ENCODE measurements around the gene PAOX. TPM values are rescaled to one million over a fixed set of nuclear protein-coding genes. Genes with fewer than 3 reads are reported as not detected.
"Not testable (repeated sequence)": the region's sequence is repeated elsewhere in the genome, so short reads cannot be mapped to it uniquely, and the experiment has no call there.

The PAOX gene
- total RNA-seq, 2 experiments from 2014 or later, result 8.8 to 9.6 TPM

- ChIA-PET POLR2A (no interaction called here), CTCF (interaction anchor here (1.9 kb wide), 1 partner anchor 51 kb away, joined by 6 read pairs; no protein-coding TSS in a partner anchor)
- Mint-ChIP-seq H3K27me3 (no peaks in the 10 kb centered on the region), H3K36me3 (peaks cover 6% of the 10 kb centered on the region), H3K9me3 (no peaks in the 10 kb centered on the region), H3K4me1 (ENCODE audit: low read depth) (no peaks in the 10 kb centered on the region), H3K27ac (no peak overlapping the region), H3K4me3 (no peak overlapping the region)
- intact Hi-C loops (cut with micrococcal nuclease), result no loop called here
- DNase-seq, result no peak
Observed at GRCh38 chr10:133381036-133381435, 2.0 kb downstream of the PAOX start.

DNA sequence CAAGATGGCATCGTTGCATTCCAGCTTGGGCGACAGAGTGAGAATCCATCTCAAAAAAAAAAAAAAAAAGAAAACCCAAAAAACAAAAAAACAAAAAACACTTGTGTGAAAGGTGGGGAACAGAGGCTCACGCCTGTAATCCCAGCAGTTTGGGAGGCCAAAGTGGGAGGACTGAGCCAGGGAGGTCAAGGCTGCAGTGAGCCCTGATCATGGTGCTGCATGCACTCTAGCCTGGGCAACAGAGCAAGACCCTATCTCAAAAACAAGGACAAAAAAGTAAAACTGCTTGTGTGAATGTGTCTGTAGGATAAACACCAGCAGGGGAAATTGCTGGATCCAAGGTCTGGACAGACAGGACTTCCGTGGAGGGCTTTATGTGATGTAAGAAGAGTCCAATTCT is 4.5 kb downstream of the PAOX start:
- CTCF ChIA-PET, result no interaction called here
- intact Hi-C loops (cut with micrococcal nuclease), result no loop called here
- no peak overlapping the region for H3K27ac Mint-ChIP-seq
- H3K4me3 Mint-ChIP-seq, result no peak overlapping the region
- H3K9me3 Mint-ChIP-seq, result no peaks in the 10 kb centered on the region
- peaks cover 8% of the 10 kb centered on the region for H3K36me3 Mint-ChIP-seq
- H3K27me3 Mint-ChIP-seq, result no peaks in the 10 kb centered on the region
- peaks cover 6% of the 10 kb centered on the region for H3K4me1 Mint-ChIP-seq (ENCODE audit: low read depth)
- POLR2A ChIA-PET, result no interaction called here
- DNase-seq, result no peak

DNA sequence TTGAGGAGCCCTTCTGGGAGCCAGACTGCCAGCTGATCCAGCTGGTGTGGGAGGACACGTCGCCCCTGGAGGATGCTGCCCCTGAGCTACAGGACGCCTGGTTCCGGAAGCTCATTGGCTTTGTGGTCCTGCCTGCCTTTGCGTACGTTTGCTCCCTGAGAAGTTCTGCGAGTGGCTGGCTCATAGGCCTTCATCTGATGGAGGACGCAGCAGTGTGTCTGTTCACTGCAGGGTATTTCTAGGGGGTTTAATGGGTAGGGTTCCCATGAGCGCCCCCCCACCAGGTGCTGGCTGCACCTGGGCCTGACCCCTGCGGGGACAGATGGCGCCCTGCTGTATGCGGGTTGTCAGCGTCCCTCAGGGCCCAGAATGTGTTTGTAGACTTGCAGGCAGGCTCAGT is 5.0 kb downstream of the PAOX start:
- Mint-ChIP-seq H3K27me3 (no peaks in the 10 kb centered on the region), H3K9me3 (no peaks in the 10 kb centered on the region)
- CTCF ChIA-PET, result no interaction called here

DNA sequence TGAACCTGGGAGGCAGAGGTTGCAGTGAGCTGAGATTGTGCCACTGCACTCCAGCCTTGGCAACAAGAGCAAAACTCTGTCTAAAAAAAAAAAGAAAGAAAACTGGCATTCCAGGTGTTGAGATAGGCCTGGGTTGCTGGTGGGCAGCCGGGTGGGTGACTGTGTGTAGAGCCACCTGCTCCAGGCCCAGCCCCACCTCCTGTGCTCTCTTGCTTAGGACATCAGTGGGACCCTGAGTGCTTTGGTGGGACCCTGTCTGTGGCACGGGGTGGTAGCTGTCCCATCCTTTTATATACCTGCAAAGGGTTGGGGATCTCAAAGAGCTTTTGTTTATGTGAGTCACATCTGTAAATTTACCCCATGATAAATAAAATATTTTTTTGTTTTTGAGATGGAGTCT is 6.2 kb downstream of the PAOX start:
- Mint-ChIP-seq H3K4me3 (no peak overlapping the region), H3K36me3 (peaks cover 8% of the 10 kb centered on the region), H3K4me1 (ENCODE audit: low read depth) (peaks cover 18% of the 10 kb centered on the region), H3K27ac (no peak overlapping the region), H3K9me3 (no peaks in the 10 kb centered on the region), H3K27me3 (no peaks in the 10 kb centered on the region)
- ChIA-PET POLR2A (no interaction called here), CTCF (no interaction called here)
- intact Hi-C loops (cut with micrococcal nuclease), result no loop called here
- DNase-seq, result no peak

More for the DNA sequence above, 5.0 kb downstream of the PAOX start:
- no peak overlapping the region for H3K4me3 Mint-ChIP-seq
- DNase-seq, result no peak
- POLR2A ChIA-PET, result no interaction called here
- peaks cover 8% of the 10 kb centered on the region for H3K36me3 Mint-ChIP-seq
- H3K27ac Mint-ChIP-seq, result no peak overlapping the region
- intact Hi-C loops (cut with micrococcal nuclease), result no loop called here
- peaks cover 11% of the 10 kb centered on the region for H3K4me1 Mint-ChIP-seq (ENCODE audit: low read depth)

DNA sequence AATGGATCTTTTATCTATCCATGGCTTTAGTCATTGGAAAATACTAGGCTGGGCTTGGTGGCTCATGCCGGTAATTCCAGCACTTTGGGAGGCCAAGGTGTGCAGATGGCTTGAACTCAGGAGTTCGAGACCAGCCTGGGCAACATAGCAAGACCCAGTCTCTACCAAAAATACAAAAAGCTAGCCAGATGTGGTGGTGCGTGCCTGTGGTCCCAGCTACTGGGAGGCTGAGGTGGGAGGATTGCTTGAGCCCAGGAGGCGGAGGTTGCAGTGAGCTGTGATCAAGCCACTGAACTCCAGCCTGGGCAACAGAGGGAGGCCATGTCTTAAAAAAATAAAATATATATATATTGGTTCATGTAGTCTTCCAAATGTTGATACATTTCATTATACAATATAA is 7.9 kb downstream of the PAOX start:
- POLR2A ChIA-PET; H3K27me3 Mint-ChIP-seq; intact Hi-C loops (cut with micrococcal nuclease); H3K9me3 Mint-ChIP-seq; H3K27ac Mint-ChIP-seq; H3K4me3 Mint-ChIP-seq; H3K36me3 Mint-ChIP-seq; DNase-seq: not testable (repeated sequence)
- CTCF ChIA-PET, result interaction anchor here (1.7 kb wide), 1 partner anchor 57 kb away, joined by 3 read pairs; no protein-coding TSS in a partner anchor
- H3K4me1 Mint-ChIP-seq (ENCODE audit: low read depth), result peaks cover 35% of the 10 kb centered on the region

DNA sequence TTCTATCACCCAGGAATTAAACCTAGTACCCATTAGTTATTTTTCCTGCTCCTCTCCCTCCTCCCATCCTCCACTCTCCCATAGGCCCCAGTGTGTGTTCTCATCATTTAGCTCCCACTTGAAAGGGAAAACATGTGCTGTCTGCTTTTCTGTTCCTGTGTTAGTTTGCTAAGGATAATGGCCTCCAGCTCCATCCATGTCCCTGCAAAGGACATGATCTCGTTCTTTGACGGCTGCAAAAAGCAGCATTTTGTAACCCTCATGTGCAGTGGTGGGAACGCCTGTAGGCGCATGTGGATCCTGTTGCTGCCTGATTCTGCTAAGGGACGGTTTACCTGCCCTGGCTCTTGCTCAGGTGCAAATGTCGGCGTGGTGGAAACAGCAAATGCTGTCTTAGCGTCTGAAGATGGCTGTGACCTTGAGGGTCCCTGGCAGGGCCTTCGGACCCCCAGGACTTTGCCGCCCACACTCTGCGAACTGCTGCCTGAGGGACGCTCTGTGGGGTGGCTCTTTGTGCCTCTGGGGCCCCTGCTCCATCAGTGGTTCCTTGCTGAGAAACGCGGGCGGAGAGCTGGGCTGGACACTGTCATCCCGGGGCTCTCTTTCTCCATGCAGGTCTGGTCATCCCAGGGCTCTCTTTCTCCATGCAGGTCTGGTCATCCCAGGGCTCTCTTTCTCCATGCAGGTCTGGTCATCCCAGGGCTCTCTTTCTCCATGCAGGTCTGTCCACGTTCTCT is 9.3 kb downstream of the PAOX start:
- H3K27me3 Mint-ChIP-seq, result no peaks in the 10 kb centered on the region
- peaks cover 36% of the 10 kb centered on the region for H3K4me1 Mint-ChIP-seq (ENCODE audit: low read depth)
- no peaks in the 10 kb centered on the region for H3K9me3 Mint-ChIP-seq
- ChIA-PET CTCF (interaction anchor here (1.7 to 3.3 kb wide), 2 partner anchors 59 kb away, joined by 3 to 17 read pairs; no protein-coding TSS in a partner anchor), POLR2A (interaction anchor here (1.7 to 2.8 kb wide), 2 partner anchors 15 to 31 kb away, joined by 5 to 10 read pairs; partner anchors contain the start of genes ECHS1 and FUOM)
- H3K4me3 Mint-ChIP-seq, result peak overlapping the region; percentile 65
- H3K36me3 Mint-ChIP-seq, result peaks cover 8% of the 10 kb centered on the region
- intact Hi-C loops (cut with micrococcal nuclease), result loop anchor here (2.0 kb wide), 1 partner anchor 60 kb away; no protein-coding TSS in a partner anchor
- DNase-seq, result peak; percentile 7
- H3K27ac Mint-ChIP-seq, result peak overlapping the region; percentile 89

DNA sequence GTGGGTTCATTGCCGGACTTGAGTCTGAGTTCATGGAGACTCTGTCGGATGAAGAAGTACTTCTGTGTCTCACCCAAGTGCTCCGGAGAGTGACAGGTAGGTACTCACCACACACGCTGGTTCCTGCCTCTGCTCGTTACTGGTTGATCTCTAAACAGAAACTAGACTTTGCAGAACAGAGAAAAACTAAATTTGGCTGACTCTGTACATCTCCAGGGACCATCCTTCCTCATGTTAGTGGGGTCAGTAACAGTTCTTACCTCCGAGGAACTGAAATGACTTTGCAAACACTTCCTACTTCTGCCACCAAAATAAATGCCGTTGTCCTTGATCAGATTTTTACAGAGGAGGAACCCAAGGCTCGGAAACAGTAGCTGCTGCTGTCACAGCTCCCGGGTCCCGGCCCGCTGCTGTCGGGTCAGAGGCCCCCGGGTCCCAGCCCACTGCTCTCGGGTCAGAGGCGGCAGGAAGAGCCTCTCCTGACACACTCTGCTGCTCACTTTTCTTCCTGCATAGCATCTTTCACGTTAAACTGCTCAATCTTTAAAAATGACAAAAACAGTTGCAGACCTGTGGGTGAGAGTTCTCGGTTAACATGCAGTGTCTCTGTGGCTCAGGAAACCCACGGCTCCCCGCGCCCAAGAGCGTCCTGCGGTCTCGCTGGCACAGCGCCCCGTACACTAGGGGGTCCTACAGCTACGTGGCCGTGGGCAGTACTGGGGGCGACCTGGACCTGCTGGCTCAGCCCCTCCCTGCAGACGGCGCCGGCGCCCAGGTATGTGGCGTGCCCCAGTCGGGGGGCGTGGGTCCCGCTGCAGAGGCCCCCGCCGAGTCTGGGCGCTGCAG is 10.1 kb downstream of the PAOX start:
- Mint-ChIP-seq H3K27me3 (no peaks in the 10 kb centered on the region), H3K4me1 (ENCODE audit: low read depth) (peaks cover 38% of the 10 kb centered on the region), H3K4me3 (peak overlapping the region; percentile 65), H3K27ac (peak overlapping the region; percentile 89), H3K9me3 (no peaks in the 10 kb centered on the region), H3K36me3 (peaks cover 6% of the 10 kb centered on the region)
- peak; percentile 74 for DNase-seq
- POLR2A ChIA-PET, result interaction anchor here (1.7 to 2.8 kb wide), 2 partner anchors 16 to 31 kb away, joined by 5 to 10 read pairs; partner anchors contain the start of genes ECHS1 and FUOM
- intact Hi-C loops (cut with micrococcal nuclease), result loop anchor here (1.0 to 2.0 kb wide), 3 partner anchors 10 to 114 kb away; partner anchors contain the start of gene PAOX
- CTCF ChIA-PET, result interaction anchor here (1.3 to 3.3 kb wide), 3 partner anchors 60 to 131 kb away, joined by 3 to 17 read pairs (median 5); no protein-coding TSS in a partner anchor

- H3K4me3 Mint-ChIP-seq, result peak overlapping the region; percentile 65
- intact Hi-C loops (cut with micrococcal nuclease), result loop anchor here (2.0 to 5.0 kb wide), 4 partner anchors 33 to 943 kb away; partner anchors contain the start of genes FUOM, TUBGCP2 and ZNF511
- peak overlapping the region; percentile 96 for H3K27ac Mint-ChIP-seq
- DNase-seq, result peak; percentile 44
- no peaks in the 10 kb centered on the region for H3K9me3 Mint-ChIP-seq
- H3K36me3 Mint-ChIP-seq, result peaks cover 9% of the 10 kb centered on the region
- CTCF ChIA-PET, result interaction anchor here (0.8 to 3.3 kb wide), 5 partner anchors 13 to 129 kb away, joined by 3 to 17 read pairs (median 4); no protein-coding TSS in a partner anchor
- POLR2A ChIA-PET, result interaction anchor here (0.8 to 2.8 kb wide), 3 partner anchors 12 to 131 kb away, joined by 3 to 10 read pairs (median 3); partner anchors contain the start of gene ECHS1
- H3K27me3 Mint-ChIP-seq, result no peaks in the 10 kb centered on the region
- peaks cover 47% of the 10 kb centered on the region for H3K4me1 Mint-ChIP-seq (ENCODE audit: low read depth)
Observed at GRCh38 chr10:133390597-133391248, 11.7 kb downstream of the PAOX start.

GRCh38 chr10:133391249-133391635 is 12.2 kb downstream of the PAOX start:
- peaks cover 7% of the 10 kb centered on the region for H3K36me3 Mint-ChIP-seq
- H3K4me3 Mint-ChIP-seq, result peak overlapping the region; percentile 39
- CTCF ChIA-PET, result interaction anchor here (0.8 to 3.3 kb wide), 3 partner anchors 13 to 84 kb away, joined by 3 to 17 read pairs (median 4); no protein-coding TSS in a partner anchor
- H3K9me3 Mint-ChIP-seq, result no peaks in the 10 kb centered on the region
- H3K27ac Mint-ChIP-seq, result peak overlapping the region; percentile 96
- no peaks in the 10 kb centered on the region for H3K27me3 Mint-ChIP-seq
- intact Hi-C loops (cut with micrococcal nuclease), result loop anchor here (2.0 to 5.0 kb wide), 4 partner anchors 34 to 944 kb away; partner anchors contain the start of genes FUOM, TUBGCP2 and ZNF511
- H3K4me1 Mint-ChIP-seq (ENCODE audit: low read depth), result peaks cover 50% of the 10 kb centered on the region
- no peak for DNase-seq
- POLR2A ChIA-PET, result interaction anchor here (0.8 to 2.8 kb wide), 2 partner anchors 13 to 18 kb away, joined by 3 to 10 read pairs; partner anchors contain the start of gene ECHS1

DNA sequence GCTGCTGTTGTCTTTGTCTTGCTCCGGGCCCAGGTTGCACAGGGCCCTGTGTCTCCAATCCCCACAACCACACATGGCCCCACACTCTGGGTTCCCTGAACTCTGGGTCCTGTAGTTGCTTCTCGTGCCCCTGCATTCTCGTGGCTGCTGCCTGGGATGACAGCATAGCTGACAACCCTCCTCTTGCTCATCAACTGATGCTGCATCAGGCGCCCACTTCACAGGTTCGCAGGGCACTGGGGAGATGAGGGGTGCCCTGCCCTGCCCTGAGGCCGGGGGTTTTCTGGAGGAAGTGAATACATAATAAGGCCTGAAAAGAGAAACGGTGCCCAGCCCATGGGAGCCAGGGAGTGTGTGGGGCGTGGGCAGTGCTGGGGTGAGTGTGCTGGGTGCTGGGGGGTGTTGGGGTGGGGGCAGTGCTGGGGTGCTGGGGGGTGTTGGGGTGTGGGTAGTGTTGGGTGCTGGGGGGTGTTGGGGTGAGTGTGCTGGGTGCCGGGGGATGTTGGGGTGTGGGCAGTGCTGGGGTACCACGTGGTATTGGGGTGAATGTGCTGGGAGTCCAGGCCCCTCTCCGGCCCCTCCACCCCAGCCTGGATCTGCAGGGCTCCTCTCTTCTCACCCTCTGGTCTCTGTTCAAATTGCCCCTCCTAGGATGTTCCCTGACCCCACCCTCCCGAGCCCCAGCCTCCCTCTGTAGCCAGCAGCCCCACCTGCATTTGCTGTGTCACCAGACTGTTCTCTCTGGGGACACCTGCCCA is 12.9 kb downstream of the PAOX start:
- ChIA-PET POLR2A (no interaction called here), CTCF (interaction anchor here (1.0 to 3.3 kb wide), 3 partner anchors 62 to 84 kb away, joined by 4 to 17 read pairs (median 6); no protein-coding TSS in a partner anchor)
- DNase-seq, result peak; percentile 73
- H3K27me3 Mint-ChIP-seq, result no peaks in the 10 kb centered on the region
- H3K9me3 Mint-ChIP-seq, result no peaks in the 10 kb centered on the region
- H3K36me3 Mint-ChIP-seq, result peaks cover 10% of the 10 kb centered on the region
- no peak overlapping the region for H3K4me3 Mint-ChIP-seq
- peak overlapping the region; percentile 96 for H3K27ac Mint-ChIP-seq
- intact Hi-C loops (cut with micrococcal nuclease), result loop anchor here (2.0 to 5.0 kb wide), 4 partner anchors 35 to 945 kb away; partner anchors contain the start of genes FUOM, TUBGCP2 and ZNF511
- H3K4me1 Mint-ChIP-seq (ENCODE audit: low read depth), result peaks cover 53% of the 10 kb centered on the region
